Body of pancreas (tissue), 4 donors: Measurements from ENCODE around the gene C19orf85. TPM values are rescaled to one million over a fixed set of nuclear protein-coding genes. Genes with fewer than 3 reads are reported as not detected.
"Not testable (repeated sequence)": the region's sequence is repeated elsewhere in the genome, so short reads cannot be mapped to it uniquely, and the experiment has no call there.

Experiments
- ATAC-seq: fragments of 150-250 bp; one replicate; pipeline ENCODE4 v1.9.1; 2016
- DNase-seq, 4 donors: peaks; one replicate each; pipeline ENCODE4 v3.0.0-alpha.2; 2019
- H3K27ac ChIP-seq, 4 donors: fragments of 200-600 bp; sonication (generic); 1 replicate in 3 of 4; 2 replicates in 1 of 4; pipeline versions ENCODE4 v1.5.1 to v1.6.1; 2016 to 2019; ENCODE audit warnings: mild to moderate bottlenecking in 1 of 4, mixed read lengths in 1 of 4, moderate library complexity in 1 of 4
- H3K27me3 ChIP-seq, 2 donors: fragments of 200-600 bp; sonication (generic); one replicate each; pipeline ENCODE4 v1.6.0; 2016; ENCODE audit warnings: mild to moderate bottlenecking in 1 of 2
- H3K36me3 ChIP-seq, 2 donors: fragments of 200-600 bp; sonication (generic); replicated peaks in 1 of 2; 2 replicates each; pipeline ENCODE4 v1.5.1; 2016; ENCODE audit warnings: low read depth in 2 of 2; ENCODE audit not compliant: insufficient read depth in 1 of 2
- H3K4me1 ChIP-seq: fragments of 200-600 bp; sonication (generic); one replicate; pipeline ENCODE4 v1.6.0; 2016
- H3K4me3 ChIP-seq, 2 donors: fragments of 200-600 bp; sonication (generic); 1 replicate in 1 of 2; 2 replicates in 1 of 2; pipeline ENCODE4 v1.5.1; 2016 to 2019
- H3K9me3 ChIP-seq, 3 donors: fragments of 200-600 bp; sonication (generic); 1 replicate in 2 of 3; 2 replicates in 1 of 3; pipeline ENCODE4 v1.5.1; 2016
- CTCF ChIP-seq, 7 experiments: fragments of 450-650 bp in 4 of 7; fragments of 200-600 bp in 3 of 7; sonication (generic) in 3 of 7; IDR thresholded peaks; one replicate each; pipeline ENCODE4 v1.5.1; 2016 to 2019; ENCODE audit warnings: antibody characterized with exemption in 7 of 7
- POLR2A ChIP-seq, 3 donors: fragments of 450-650 bp; IDR thresholded peaks; one replicate each; pipeline ENCODE4 v1.6.1; 2016; ENCODE audit warnings: antibody characterized with exemption in 3 of 3, mild to moderate bottlenecking in 2 of 3
- WGBS, 2 donors: methylation state at CpG; one replicate each; pipeline ENCODE4 v1.1.5; 2017; 5-methylcytosine and 5-hydroxymethylcytosine counted together
- intact Hi-C: fragments of 100-400 bp; cut with DNase I; formaldehyde crosslinking; loops from one replicate; pipeline ENCODE4 v1.15.1; 2023
- total RNA-seq, 2 donors: library from RNA; depleted of rRNA; stranded (reverse); fragments of >200 nt; gene quantifications; one replicate each; pipeline ENCODE4 v1.1.0, GENCODE V29; 2016

Gene C19orf85
- total RNA-seq, 2 donors from 2014 or later = not detected

- intact Hi-C loops = no loop called here
- no peak for ATAC-seq
- Histone ChIP-seq H3K27ac (no peak overlapping the region), H3K36me3 (no peaks in the 10 kb centered on the region), H3K9me3 (no peaks in the 10 kb centered on the region), H3K27me3 (peaks cover 0 to 14% of the 10 kb centered on the region in 2 donors), H3K4me3 (no peak overlapping the region), H3K4me1 (peaks cover 18% of the 10 kb centered on the region)
- no peak for DNase-seq
- WGBS, 2 donors = 15% methylated on average over 10 of the region's 16 CpGs; no CpG with 5 or more reads in 1 of the 2 donors
- TF ChIP-seq CTCF (IDR thresholded peaks at IDR 0.05) (no peak), POLR2A (IDR thresholded peaks at IDR 0.05) (no peak)
These were observed 15.1 kb downstream of the C19orf85 start for GRCh38 chr19:55449469-55449868.

DNA sequence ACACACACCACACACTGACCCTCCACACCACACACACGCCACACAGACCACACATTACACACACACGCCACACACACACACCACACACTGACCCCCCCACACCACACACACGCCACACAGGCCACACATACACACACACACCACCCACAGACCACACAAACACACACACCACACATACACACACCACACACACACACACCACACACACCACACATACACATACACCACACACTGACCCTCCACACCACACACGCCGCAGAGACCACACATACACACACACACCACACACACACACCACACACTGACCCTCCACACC is 16.4 kb downstream of the C19orf85 start:
- 77 to 83% methylated on average over 5 of the region's 5 CpGs for WGBS, 2 donors
- H3K27ac ChIP-seq, intact Hi-C loops, H3K36me3 ChIP-seq, H3K4me3 ChIP-seq, DNase-seq, H3K9me3 ChIP-seq, ATAC-seq: not testable (repeated sequence)
- Histone ChIP-seq H3K4me1 (peaks cover 18% of the 10 kb centered on the region), H3K27me3 (peaks cover 0 to 14% of the 10 kb centered on the region in 2 donors)

DNA sequence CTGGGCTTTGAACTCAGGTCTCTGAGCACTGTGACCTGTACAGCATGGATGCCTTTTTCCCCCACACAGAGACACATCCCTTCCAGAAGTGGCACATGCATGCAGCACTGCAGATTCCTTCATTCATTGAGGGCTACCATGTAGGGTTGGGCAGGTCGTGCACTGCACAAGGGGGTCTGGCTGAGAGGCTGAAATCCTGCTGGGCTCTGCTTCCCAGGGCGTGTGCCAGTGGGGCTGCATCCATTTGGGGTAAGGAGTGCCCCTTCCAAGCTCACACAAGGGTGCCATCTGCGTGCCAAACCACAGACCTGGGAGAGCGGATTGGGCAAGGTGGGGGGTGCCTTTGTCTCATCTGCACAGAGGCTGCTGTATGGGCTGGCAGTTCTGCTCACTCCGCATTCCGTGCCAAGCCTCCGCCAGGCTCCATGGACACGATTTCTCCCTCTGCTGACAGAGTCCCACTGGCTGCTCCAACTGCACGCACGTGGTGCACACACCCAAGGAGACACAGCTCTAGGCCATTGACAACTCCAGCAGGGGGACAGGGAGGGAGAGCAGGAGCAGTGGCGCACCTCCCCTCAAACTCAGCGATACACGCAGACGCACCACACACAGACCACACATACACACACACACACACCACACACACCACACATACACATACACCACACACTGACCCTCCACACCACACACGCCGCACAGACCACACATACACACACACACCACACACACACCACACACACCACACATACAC is 17.0 kb downstream of the C19orf85 start:
- intact Hi-C loops = no loop called here
- no peak for ATAC-seq

DNA sequence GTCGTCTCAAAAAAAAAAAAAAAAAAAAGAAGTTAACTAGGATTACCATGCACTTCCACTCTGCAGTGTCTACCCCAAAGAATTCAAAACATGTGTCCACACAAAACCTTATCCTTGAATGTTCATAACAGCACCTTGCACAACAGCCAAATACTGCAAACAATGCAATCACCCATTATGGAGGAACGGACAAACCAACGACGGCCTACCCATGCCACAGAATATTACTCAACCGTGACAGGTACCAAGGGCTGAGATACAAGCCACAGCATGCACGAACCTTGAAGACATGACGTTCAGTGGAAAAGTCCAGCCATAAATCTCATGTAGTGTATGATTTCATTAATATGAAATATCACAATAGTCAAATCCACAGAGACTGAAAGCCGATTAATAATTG is 18.5 kb downstream of the C19orf85 start:
- intact Hi-C loops = no loop called here
- H3K27me3 ChIP-seq = peaks cover 0 to 9% of the 10 kb centered on the region in 2 donors
- 34 to 51% methylated on average over 8 of the region's 8 CpGs for WGBS, 2 donors
- no peaks in the 10 kb centered on the region for H3K9me3 ChIP-seq
- H3K27ac ChIP-seq = no peak overlapping the region
- ATAC-seq (no peak), DNase-seq (no peak)
- H3K4me3 ChIP-seq = no peak overlapping the region
- no peaks in the 10 kb centered on the region for H3K4me1 ChIP-seq
- no peak for TF ChIP-seq POLR2A (IDR thresholded peaks at IDR 0.05)
- TF ChIP-seq CTCF (IDR thresholded peaks at IDR 0.05) = no peak
- H3K36me3 ChIP-seq = no peaks in the 10 kb centered on the region

More for the DNA sequence above, 17.0 kb downstream of the C19orf85 start:
- peaks cover 14% of the 10 kb centered on the region for H3K4me1 ChIP-seq
- H3K36me3 ChIP-seq = no peaks in the 10 kb centered on the region
- no peak overlapping the region for H3K4me3 ChIP-seq
- TF ChIP-seq POLR2A (IDR thresholded peaks at IDR 0.05) (no peak), CTCF (IDR thresholded peaks at IDR 0.05) (no peak)
- 24 to 37% methylated on average over 7 to 16 of the region's 16 CpGs for WGBS, 2 donors
- no peak overlapping the region for H3K27ac ChIP-seq
- DNase-seq = peak in 1 of 4 donors; percentile 25
- H3K9me3 ChIP-seq = no peaks in the 10 kb centered on the region
- H3K27me3 ChIP-seq = peaks cover 0 to 13% of the 10 kb centered on the region in 2 donors

- TF ChIP-seq CTCF (IDR thresholded peaks at IDR 0.05) (no peak), POLR2A (IDR thresholded peaks at IDR 0.05) (no peak)
- no peak for ATAC-seq
- no peak overlapping the region for H3K4me3 ChIP-seq
- WGBS, 2 donors = 25 to 27% methylated on average over 6 to 11 of the region's 11 CpGs
- H3K9me3 ChIP-seq = no peaks in the 10 kb centered on the region
- no peaks in the 10 kb centered on the region for H3K4me1 ChIP-seq
- no peaks in the 10 kb centered on the region for H3K36me3 ChIP-seq
- DNase-seq = no peak
- H3K27me3 ChIP-seq = peaks cover 0 to 20% of the 10 kb centered on the region in 2 donors
- intact Hi-C loops = no loop called here
- H3K27ac ChIP-seq = no peak overlapping the region
These were observed 19.9 kb downstream of the C19orf85 start for GRCh38 chr19:55444646-55445045.
